Naive thymus-derived CD4-positive, alpha-beta T cell (primary cell): ENCODE results near the gene SLC6A19. TPM values are rescaled to one million over a fixed set of nuclear protein-coding genes. Genes with fewer than 3 reads are reported as not detected.
A peak's percentile ranks its signal among the peaks of the same experiment; 100 is the strongest.

ENCODE experiments used
- ATAC-seq: fragments of 150-1000 bp; cut with Tn5 transposase; 2 replicates; pipeline ENCODE4 v1.10.0; 2021; ENCODE audit warnings: mild to moderate bottlenecking, moderate library complexity
- CTCF ChIA-PET: fragments of 350-600 bp; sonication (Branson Sonifier 250); formaldehyde crosslinking; loops from one replicate; lab custom pipeline; 2021; ENCODE audit warnings: antibody characterized with exemption; lab: Charles Lee
- POLR2A ChIA-PET: fragments of 350-600 bp; sonication (Branson Sonifier 250); formaldehyde crosslinking; loops from one replicate; lab custom pipeline; 2021; ENCODE audit warnings: antibody characterized with exemption, inconsistent platforms; lab: Charles Lee
- DNase-seq, 9 donors: peaks; one replicate each; pipeline versions ENCODE4 v3.0.0 to v3.0.0-alpha.2; 2020 to 2022; ENCODE audit warnings: mixed read lengths in 1 of 9
- H3K27ac ChIP-seq: one replicate; pipeline ENCODE4 v1.7.0; 2013; ENCODE audit warnings: mild to moderate bottlenecking, low read depth, low read length, moderate library complexity
- H3K27me3 ChIP-seq, 2 donors: one replicate each; pipeline ENCODE4 v1.7.0; 2013; ENCODE audit warnings: low read length in 2 of 2, mild to moderate bottlenecking in 2 of 2, moderate library complexity in 2 of 2; ENCODE audit not compliant: control insufficient read depth in 2 of 2, insufficient read depth in 2 of 2
- H3K36me3 ChIP-seq, 3 experiments: 1 replicate in 2 of 3; 2 replicates in 1 of 3; pipeline ENCODE4 v1.7.0; 2013; ENCODE audit warnings: low read length in 3 of 3, mild to moderate bottlenecking in 3 of 3, moderate library complexity in 1 of 3; ENCODE audit not compliant: insufficient read depth in 3 of 3, control insufficient read depth in 2 of 3
- H3K4me1 ChIP-seq, 2 donors: one replicate each; pipeline ENCODE4 v1.7.0; 2013; ENCODE audit warnings: low read length in 2 of 2, mild to moderate bottlenecking in 2 of 2, moderate library complexity in 1 of 2; ENCODE audit not compliant: control insufficient read depth in 2 of 2, insufficient read depth in 2 of 2
- H3K4me3 ChIP-seq: 2 replicates; pipeline ENCODE4 v1.7.0; 2013; ENCODE audit warnings: mild to moderate bottlenecking, low read length
- H3K9me3 ChIP-seq, 3 experiments: 1 replicate in 2 of 3; 2 replicates in 1 of 3; pipeline ENCODE4 v1.7.0; 2013; ENCODE audit warnings: low read length in 3 of 3; ENCODE audit not compliant: control insufficient read depth in 2 of 3
- H3K27ac Mint-ChIP-seq, 9 donors: one replicate each; pipeline ENCODE4 v1.8.0; 2020 to 2022; ENCODE audit warnings: mixed read lengths in 9 of 9, mild to moderate bottlenecking in 8 of 9, moderate library complexity in 5 of 9, inconsistent platforms in 2 of 9
- H3K27me3 Mint-ChIP-seq, 5 donors: one replicate each; pipeline ENCODE4 v1.8.0; 2021 to 2022; ENCODE audit warnings: mixed read lengths in 5 of 5, mild to moderate bottlenecking in 1 of 5
- H3K36me3 Mint-ChIP-seq, 5 donors: one replicate each; pipeline ENCODE4 v1.8.0; 2020 to 2022; ENCODE audit warnings: mixed read lengths in 5 of 5, mild to moderate bottlenecking in 3 of 5, inconsistent platforms in 1 of 5
- H3K4me1 Mint-ChIP-seq, 7 donors: one replicate each; pipeline ENCODE4 v1.8.0; 2020 to 2022; ENCODE audit warnings: mixed read lengths in 7 of 7, mild to moderate bottlenecking in 3 of 7, inconsistent platforms in 1 of 7
- H3K4me3 Mint-ChIP-seq, 10 donors: one replicate each; pipeline ENCODE4 v1.8.0; 2020 to 2022; ENCODE audit warnings: mild to moderate bottlenecking in 10 of 10, mixed read lengths in 10 of 10, moderate library complexity in 6 of 10, inconsistent platforms in 2 of 10
- H3K9me3 Mint-ChIP-seq, 11 donors: one replicate each; pipeline ENCODE4 v1.8.0; 2020 to 2022; ENCODE audit warnings: mixed read lengths in 11 of 11, mild to moderate bottlenecking in 4 of 11, inconsistent platforms in 1 of 11, moderate library complexity in 1 of 11
- intact Hi-C, 2 donors: fragments of 100-400 bp; cut with micrococcal nuclease; formaldehyde crosslinking; loops; one replicate each; pipeline ENCODE4 v1.15.1; 2023
- polyA plus RNA-seq, 2 donors: library from polyadenylated mRNA; unstranded; fragments of 300-500 nt; fragmentation: Illumina TruSeq; gene quantifications; one replicate each; pipeline ENCODE4 v1.2.3, GENCODE V29; 2021
- total RNA-seq, 6 experiments: library from RNA in 5 of 6; stranded (reverse) in 5 of 6; gene quantifications; 1 replicate in 5 of 6; 2 replicates in 1 of 6; pipeline ENCODE4 v1.2.3 and lab custom pipeline; 2021 to 2026

Gene SLC6A19
- total and polyA plus RNA-seq, 7 experiments from 2014 or later, result not detected

- Histone ChIP-seq H3K36me3 (no peaks in the 10 kb centered on the region), H3K4me3 (no peak overlapping the region), H3K27ac (no peak overlapping the region), H3K9me3 (no peaks in the 10 kb centered on the region), H3K27me3 (no peaks in the 10 kb centered on the region), H3K4me1 (no peaks in the 10 kb centered on the region)
- Mint-ChIP-seq H3K36me3 (no peaks in the 10 kb centered on the region), H3K9me3 (no peaks in the 10 kb centered on the region), H3K27me3 (peaks cover 12 to 30% (median 22%) of the 10 kb centered on the region in 5 donors), H3K4me1 (peaks cover 0 to 6% (median 0%) of the 10 kb centered on the region in 7 donors), H3K4me3 (no peak overlapping the region), H3K27ac (no peak overlapping the region)
- intact Hi-C loops, result no loop called here
- no peak for ATAC-seq
- ChIA-PET POLR2A (interaction anchor here (1.2 kb wide), 1 partner anchor 12 kb away, joined by 3 read pairs; no protein-coding TSS in a partner anchor), CTCF (interaction anchor here (0.8 kb wide), 1 partner anchor 16 kb away, joined by 3 read pairs; no protein-coding TSS in a partner anchor)
- no peak for DNase-seq
Measured at GRCh38 chr5:1185629-1186350, 15.6 kb upstream of the SLC6A19 start.

GRCh38 chr5:1186351-1187233 is 14.8 kb upstream of the SLC6A19 start:
- Histone ChIP-seq H3K27ac (no peak overlapping the region), H3K4me1 (no peaks in the 10 kb centered on the region), H3K9me3 (no peaks in the 10 kb centered on the region), H3K27me3 (no peaks in the 10 kb centered on the region), H3K36me3 (no peaks in the 10 kb centered on the region), H3K4me3 (no peak overlapping the region)
- Mint-ChIP-seq H3K4me3 (no peak overlapping the region), H3K27ac (no peak overlapping the region), H3K4me1 (peaks cover 0 to 6% (median 0%) of the 10 kb centered on the region in 7 donors), H3K9me3 (no peaks in the 10 kb centered on the region), H3K36me3 (no peaks in the 10 kb centered on the region), H3K27me3 (peaks cover 15 to 32% (median 25%) of the 10 kb centered on the region in 5 donors)
- ChIA-PET CTCF (no interaction called here), POLR2A (no interaction called here)
- intact Hi-C loops, result no loop called here
- no peak for ATAC-seq
- DNase-seq, result peak in 1 of 9 donors; percentile 3

DNA sequence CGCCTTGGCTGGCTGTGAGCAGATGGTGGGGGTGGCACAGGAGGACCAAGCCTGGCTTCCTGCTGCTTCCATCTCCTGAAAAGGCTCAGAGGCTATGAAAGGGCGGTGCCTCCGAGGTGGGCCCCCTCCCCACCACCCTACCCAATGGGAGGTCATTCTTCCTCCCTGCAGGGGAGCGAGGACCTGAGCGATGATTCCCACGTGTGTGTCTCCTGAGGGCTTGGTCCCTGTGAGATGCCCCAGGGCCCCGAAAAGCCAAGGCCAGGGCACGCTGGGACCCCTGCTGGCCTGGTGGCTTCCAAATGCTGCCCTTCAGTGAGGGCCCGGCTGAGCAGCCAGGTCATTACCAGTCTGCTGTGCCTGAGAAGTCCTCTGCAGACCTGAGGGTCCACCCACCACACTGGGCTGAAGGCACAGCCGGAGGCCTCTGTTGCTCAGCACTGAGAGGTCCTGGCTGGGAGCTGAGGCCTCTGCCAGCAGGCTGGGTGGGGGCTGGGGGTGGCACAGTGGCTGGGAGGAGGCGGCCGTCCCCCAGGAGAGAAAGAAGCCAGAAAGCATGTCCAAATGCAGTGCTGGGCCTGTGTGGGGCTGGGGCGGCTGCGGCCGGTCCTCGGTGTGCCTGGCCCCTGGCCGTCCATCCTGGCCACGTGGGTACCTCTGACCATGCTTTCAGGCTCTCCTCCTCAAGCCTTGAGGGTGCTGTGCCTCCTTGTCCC is 14.0 kb upstream of the SLC6A19 start:
- Histone ChIP-seq H3K4me3 (no peak overlapping the region), H3K27me3 (no peaks in the 10 kb centered on the region), H3K4me1 (no peaks in the 10 kb centered on the region), H3K9me3 (no peaks in the 10 kb centered on the region), H3K27ac (no peak overlapping the region), H3K36me3 (no peaks in the 10 kb centered on the region)
- no peaks in the 10 kb centered on the region for H3K36me3 Mint-ChIP-seq
- POLR2A ChIA-PET, result no interaction called here
- no peaks in the 10 kb centered on the region for H3K9me3 Mint-ChIP-seq
- no peak for DNase-seq
- intact Hi-C loops, result no loop called here
- CTCF ChIA-PET, result no interaction called here
- peaks cover 19 to 32% (median 25%) of the 10 kb centered on the region in 5 donors for H3K27me3 Mint-ChIP-seq
- no peak overlapping the region for H3K27ac Mint-ChIP-seq
- H3K4me3 Mint-ChIP-seq, result no peak overlapping the region
- H3K4me1 Mint-ChIP-seq, result peaks cover 0 to 6% (median 0%) of the 10 kb centered on the region in 7 donors
- ATAC-seq, result no peak

DNA sequence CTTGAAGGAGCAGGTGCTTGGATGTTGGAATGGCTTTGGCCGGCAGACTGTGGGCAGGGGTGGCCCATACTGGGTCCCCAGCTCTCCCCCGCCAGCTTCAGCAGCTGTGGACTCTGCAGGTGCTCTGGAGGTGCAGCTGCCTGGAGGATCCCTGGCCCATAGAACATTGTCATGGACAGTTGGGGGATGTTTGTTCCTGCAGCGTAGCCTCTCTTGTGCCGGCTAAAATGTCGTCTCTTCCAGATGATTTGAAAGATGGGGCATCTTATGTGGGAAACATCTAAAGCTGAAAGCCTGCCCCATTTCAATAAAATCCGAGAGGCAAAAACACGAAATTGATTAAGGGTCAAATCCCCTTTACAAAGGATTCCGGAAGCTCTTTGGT is 13.5 kb upstream of the SLC6A19 start:
- Mint-ChIP-seq H3K36me3 (no peaks in the 10 kb centered on the region), H3K9me3 (no peaks in the 10 kb centered on the region), H3K4me3 (no peak overlapping the region), H3K27ac (no peak overlapping the region), H3K27me3 (peaks cover 19 to 32% (median 27%) of the 10 kb centered on the region in 5 donors), H3K4me1 (peaks cover 0 to 6% (median 0%) of the 10 kb centered on the region in 7 donors)
- CTCF ChIA-PET, result interaction anchor here (1.2 kb wide), 1 partner anchor 20 kb away, joined by 3 read pairs; no protein-coding TSS in a partner anchor
- Histone ChIP-seq H3K27ac (no peak overlapping the region), H3K4me1 (no peaks in the 10 kb centered on the region), H3K27me3 (no peaks in the 10 kb centered on the region), H3K36me3 (no peaks in the 10 kb centered on the region), H3K4me3 (no peak overlapping the region), H3K9me3 (no peaks in the 10 kb centered on the region)
- POLR2A ChIA-PET, result no interaction called here
- intact Hi-C loops, result no loop called here
- ATAC-seq (no peak), DNase-seq (no peak)

- Mint-ChIP-seq H3K27me3 (peaks cover 19 to 32% (median 27%) of the 10 kb centered on the region in 5 donors), H3K4me3 (no peak overlapping the region), H3K4me1 (peaks cover 0 to 6% (median 0%) of the 10 kb centered on the region in 7 donors), H3K9me3 (no peaks in the 10 kb centered on the region), H3K36me3 (no peaks in the 10 kb centered on the region), H3K27ac (no peak overlapping the region)
- Histone ChIP-seq H3K27me3 (no peaks in the 10 kb centered on the region), H3K4me3 (no peak overlapping the region), H3K4me1 (no peaks in the 10 kb centered on the region), H3K9me3 (no peaks in the 10 kb centered on the region), H3K27ac (no peak overlapping the region), H3K36me3 (no peaks in the 10 kb centered on the region)
- no peak for ATAC-seq
- ChIA-PET CTCF (interaction anchor here (1.2 kb wide), 1 partner anchor 20 kb away, joined by 3 read pairs; no protein-coding TSS in a partner anchor), POLR2A (no interaction called here)
- intact Hi-C loops, result no loop called here
- no peak for DNase-seq
Measured at GRCh38 chr5:1188464-1188863, 12.9 kb upstream of the SLC6A19 start.

GRCh38 chr5:1189269-1189668 is 12.1 kb upstream of the SLC6A19 start:
- Mint-ChIP-seq H3K9me3 (peaks cover 0 to under 1% (median 0%) of the 10 kb centered on the region in 11 donors), H3K4me1 (peaks cover 0 to 6% (median 0%) of the 10 kb centered on the region in 7 donors), H3K36me3 (no peaks in the 10 kb centered on the region), H3K27me3 (peaks cover 19 to 32% (median 27%) of the 10 kb centered on the region in 5 donors), H3K4me3 (no peak overlapping the region), H3K27ac (no peak overlapping the region)
- CTCF ChIA-PET, result interaction anchor here (1.2 kb wide), 1 partner anchor 21 kb away, joined by 3 read pairs; no protein-coding TSS in a partner anchor
- ATAC-seq (no peak), DNase-seq (no peak)
- POLR2A ChIA-PET, result no interaction called here
- intact Hi-C loops, result no loop called here
- Histone ChIP-seq H3K27ac (no peak overlapping the region), H3K36me3 (no peaks in the 10 kb centered on the region), H3K4me1 (no peaks in the 10 kb centered on the region), H3K27me3 (no peaks in the 10 kb centered on the region), H3K9me3 (no peaks in the 10 kb centered on the region), H3K4me3 (no peak overlapping the region)
